HCT116 (cell line): Measurements from ENCODE around the gene TBC1D2B. TPM values are rescaled to one million over a fixed set of nuclear protein-coding genes. Genes with fewer than 3 reads are reported as not detected.
"Not testable (repeated sequence)": the region's sequence is repeated elsewhere in the genome, so short reads cannot be mapped to it uniquely, and the experiment has no call there.

Experiments
- ATAC-seq: fragments of 200-7000 bp; cut with Tn5 transposase; 2 replicates; pipeline ENCODE4 v1.9.1; 2020; ENCODE audit warnings: mild to moderate bottlenecking, moderate library complexity
- BruUV-seq: library from RNA; stranded (reverse); fragments of 400-500 nt; replicated peaks from 2 replicates; lab custom pipeline; 2021; lab: Mats Ljungman, UMichigan
- CTCF ChIA-PET: fragments of 300-600 bp; sonication (Branson Sonifier 250); formaldehyde crosslinking; loops from one replicate; lab custom pipeline; 2021; ENCODE audit warnings: antibody characterized with exemption; lab: Charles Lee
- POLR2A ChIA-PET: fragments of 300-600, 350-600 bp; sonication (Branson Sonifier 250); formaldehyde crosslinking; loops from one replicate; lab custom pipeline; 2021; ENCODE audit warnings: antibody characterized with exemption; lab: Charles Lee
- RAD21 ChIA-PET, 2 experiments: fragments of 300-600 bp; sonication (Branson Sonifier 250); formaldehyde crosslinking; loops; one replicate each; lab custom pipeline; 2023; ENCODE audit warnings: low total read pairs in 2 of 2; ENCODE audit not compliant: uncharacterized antibody in 2 of 2, unreplicated experiment in 2 of 2, low non-redundant PET in 1 of 2; lab: Charles Lee
- DNase-seq: peaks from one replicate; pipeline ENCODE4 v3.0.0-alpha.2; 2010; ENCODE audit warnings: low read depth, low spot score
- H2AFZ ChIP-seq: fragments of 200-600 bp; shearing (Covaris generic), sonication (generic); 2 replicates; pipeline ENCODE4 v1.6.1; 2017; ENCODE audit warnings: low read depth, mixed run types, mixed read lengths, antibody characterized with exemption, low read length; ENCODE audit not compliant: poor library complexity, severe bottlenecking
- H3K27ac ChIP-seq: 2 replicates; pipeline ENCODE4 v1.5.1; 2012; ENCODE audit warnings: low read depth, low read length
- H3K27me3 ChIP-seq: fragments of 200-600 bp; sonication (generic); 2 replicates; pipeline ENCODE4 v1.6.1; 2016; ENCODE audit warnings: mixed run types, low read length, mixed read lengths; ENCODE audit not compliant: insufficient read depth
- H3K36me3 ChIP-seq, 2 experiments: fragments of 200-500 bp in 1 of 2; fragments of 200-600 bp in 1 of 2; sonication (Bioruptor generic) in 1 of 2; sonication (generic) in 1 of 2; 2 replicates each; pipeline versions ENCODE4 v1.5.1 to v1.6.1; 2014 to 2016; ENCODE audit warnings: low read length in 2 of 2, inconsistent platforms in 1 of 2, mixed read lengths in 1 of 2, mixed run types in 1 of 2; ENCODE audit not compliant: insufficient read depth in 2 of 2, control insufficient read depth in 1 of 2
- H3K4me1 ChIP-seq, 2 experiments: fragments of 200-600 bp in 1 of 2; sonication (generic) in 1 of 2; 2 replicates each; pipeline versions ENCODE4 v1.5.1 to v1.6.1; 2012 to 2017; ENCODE audit warnings: low read length in 2 of 2, inconsistent platforms in 1 of 2, mild to moderate bottlenecking in 1 of 2, mixed read lengths in 1 of 2, mixed run types in 1 of 2, moderate library complexity in 1 of 2; ENCODE audit not compliant: insufficient read depth in 2 of 2, control insufficient read depth in 1 of 2
- H3K4me2 ChIP-seq: fragments of 200-600 bp; sonication (generic); 2 replicates; pipeline ENCODE4 v1.6.1; 2017; ENCODE audit warnings: mixed run types, low read length, mixed read lengths
- H3K4me3 ChIP-seq, 2 experiments: fragments of 200-600 bp in 1 of 2; sonication (generic) in 1 of 2; replicated peaks in 1 of 2; 2 replicates each; pipeline ENCODE4 v1.5.1; 2011 to 2016; ENCODE audit warnings: low read length in 2 of 2, control low read depth in 1 of 2, low read depth in 1 of 2, mild to moderate bottlenecking in 1 of 2, mixed read lengths in 1 of 2, mixed run types in 1 of 2
- H3K79me2 ChIP-seq: fragments of 200-600 bp; sonication (generic); 2 replicates; pipeline ENCODE4 v1.6.1; 2017; ENCODE audit warnings: mild to moderate bottlenecking, mixed run types, low read length, moderate library complexity, mixed read lengths; ENCODE audit not compliant: insufficient read depth
- H3K9ac ChIP-seq: fragments of 200-600 bp; sonication (generic); 2 replicates; pipeline ENCODE4 v1.6.1; 2016; ENCODE audit warnings: low read length, mixed read lengths
- H3K9me2 ChIP-seq: fragments of 200-600 bp; sonication (generic), shearing (Covaris generic); 2 replicates; pipeline ENCODE4 v1.6.1; 2017; ENCODE audit warnings: mixed run types, mild to moderate bottlenecking, moderate library complexity; ENCODE audit not compliant: insufficient read depth
- H3K9me3 ChIP-seq, 2 experiments: fragments of 200-500 bp in 1 of 2; fragments of 200-600 bp in 1 of 2; sonication (Bioruptor generic) in 1 of 2; sonication (generic) in 1 of 2; 2 replicates each; pipeline ENCODE4 v1.6.1; 2014 to 2017; ENCODE audit warnings: low read length in 2 of 2, mixed read lengths in 2 of 2, inconsistent platforms in 1 of 2, low read depth in 1 of 2, mild to moderate bottlenecking in 1 of 2, mixed run types in 1 of 2, moderate library complexity in 1 of 2; ENCODE audit not compliant: control insufficient read depth in 1 of 2, insufficient read depth in 1 of 2
- H4K20me1 ChIP-seq: fragments of 200-600 bp; sonication (generic), shearing (Covaris generic); 2 replicates; pipeline ENCODE4 v1.6.1; 2017; ENCODE audit warnings: mixed run types, mild to moderate bottlenecking, moderate library complexity; ENCODE audit not compliant: insufficient read depth
- POLR2AphosphoS5 ChIP-seq: IDR thresholded peaks from 2 replicates; pipeline ENCODE4 v1.6.1; 2011; ENCODE audit warnings: mild to moderate bottlenecking, low read depth, low read length, moderate library complexity
- TCF7L2 ChIP-seq: IDR thresholded peaks from 2 replicates; pipeline ENCODE4 v1.7.0; 2011; ENCODE audit warnings: borderline replicate concordance, inconsistent platforms; ENCODE audit not compliant: insufficient read depth, insufficient read length; ENCODE audit errors: extremely low read depth
- intact Hi-C: fragments of 100-400 bp; cut with micrococcal nuclease; formaldehyde crosslinking; loops from 2 replicates; pipeline ENCODE4 v1.10.0; 2022
- total RNA-seq: library from RNA; stranded (reverse); gene quantifications from one replicate; pipeline ENCODE4 v1.2.1, GENCODE V29; 2021; ENCODE audit not compliant: unreplicated experiment

Gene TBC1D2B
- total RNA-seq, 1 experiment from 2014 or later: 16.6 TPM

GRCh38 chr15:77967798-77968197 lies 109.7 kb downstream of the TBC1D2B start:
- intact Hi-C loops: loop anchor here (1.0 kb wide), 2 partner anchors 141 to 228 kb away; no protein-coding TSS in a partner anchor
- ATAC-seq (no peak), DNase-seq (no peak)
- Histone ChIP-seq H3K27ac (no peak overlapping the region), H3K27me3 (no peaks in the 10 kb centered on the region), H3K9me2 (no peaks in the 10 kb centered on the region), H3K79me2 (no peaks in the 10 kb centered on the region), H3K9ac (no peak overlapping the region), H3K4me1 (no peaks in the 10 kb centered on the region), H3K9me3 (no peaks in the 10 kb centered on the region), H2AFZ (no peak overlapping the region), H3K4me2 (no peak overlapping the region), H3K36me3 (no peaks in the 10 kb centered on the region), H4K20me1 (no peaks in the 10 kb centered on the region), H3K4me3 (no peak overlapping the region)
- CTCF ChIA-PET: interaction anchor here (1.1 to 2.5 kb wide), 2 partner anchors 9 to 140 kb away, joined by 3 to 19 read pairs; no protein-coding TSS in a partner anchor
- no peak for TF ChIP-seq TCF7L2
- TF ChIP-seq POLR2AphosphoS5: no peak
- no TSS peak for BruUV-seq
- POLR2A ChIA-PET: no interaction called here
- RAD21 ChIA-PET: no interaction called here

- BruUV-seq: not testable (repeated sequence)
Observed at GRCh38 chr15:77967235-77967615, 110.3 kb downstream of the TBC1D2B start.

More at GRCh38 chr15:77967235-77967615, 110.3 kb downstream of the TBC1D2B start:
- H3K27ac ChIP-seq, H4K20me1 ChIP-seq, RAD21 ChIA-PET, ATAC-seq, H3K36me3 ChIP-seq, POLR2A ChIA-PET, H3K4me1 ChIP-seq, H3K9me2 ChIP-seq, H3K27me3 ChIP-seq, H3K4me3 ChIP-seq, H3K9ac ChIP-seq, H3K9me3 ChIP-seq, H3K4me2 ChIP-seq, H3K79me2 ChIP-seq, DNase-seq: not testable (repeated sequence)
- CTCF ChIA-PET: interaction anchor here (0.7 to 2.5 kb wide), 4 partner anchors 8 to 146 kb away, joined by 3 to 19 read pairs (median 4); no protein-coding TSS in a partner anchor
- H2AFZ ChIP-seq: peak overlapping the region; percentile 80
- intact Hi-C loops: loop anchor here (1.0 kb wide), 2 partner anchors 141 to 228 kb away; no protein-coding TSS in a partner anchor
